ENCODE results near the gene CNTNAP2. TPM values are rescaled to one million over a fixed set of nuclear protein-coding genes. Genes with fewer than 3 reads are reported as not detected.

Gene CNTNAP2
- total and polyA plus RNA-seq, 2 of the 4 experiments (the other 2 are of a cell fraction): not detected

DNA sequence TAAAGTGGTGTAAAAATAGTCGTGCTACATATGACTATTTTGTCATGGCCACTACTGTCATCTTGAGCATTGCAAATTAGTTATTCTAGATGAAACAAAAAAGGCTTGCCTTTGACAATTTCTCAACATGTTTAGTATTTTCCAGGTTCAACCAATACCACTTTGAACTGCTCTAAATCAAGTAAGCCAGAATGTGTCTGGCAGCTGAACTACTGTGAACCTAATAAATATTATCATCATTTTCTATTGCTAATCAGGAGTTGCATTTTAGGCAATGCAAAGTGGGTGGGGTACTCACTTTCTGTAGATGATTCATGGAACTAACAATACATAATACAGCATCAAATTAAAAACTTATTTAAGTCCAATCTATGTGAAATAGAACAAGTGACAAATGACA, 877.2 kb downstream of the CNTNAP2 start:
- no peak for TF ChIP-seq RCOR1 (IDR thresholded peaks at IDR 0.05; ENCODE audit: insufficient replicate concordance, low read length)
- no peak for TF ChIP-seq POLR2A (IDR thresholded peaks at IDR 0.05; ENCODE audit: low read depth, low read length)
- TF ChIP-seq MXI1 (IDR thresholded peaks at IDR 0.05; ENCODE audit: borderline replicate concordance, low read depth, low read length): no peak
- no peak for TF ChIP-seq NFE2L2 (IDR thresholded peaks at IDR 0.05; ENCODE audit: low read depth, low read length)
- TF ChIP-seq FOS (IDR thresholded peaks at IDR 0.05; ENCODE audit: low read depth, low read length): no peak
- TF ChIP-seq RAD21 (IDR thresholded peaks at IDR 0.05; ENCODE audit: low read length): no peak
- TF ChIP-seq, protein P1, sequence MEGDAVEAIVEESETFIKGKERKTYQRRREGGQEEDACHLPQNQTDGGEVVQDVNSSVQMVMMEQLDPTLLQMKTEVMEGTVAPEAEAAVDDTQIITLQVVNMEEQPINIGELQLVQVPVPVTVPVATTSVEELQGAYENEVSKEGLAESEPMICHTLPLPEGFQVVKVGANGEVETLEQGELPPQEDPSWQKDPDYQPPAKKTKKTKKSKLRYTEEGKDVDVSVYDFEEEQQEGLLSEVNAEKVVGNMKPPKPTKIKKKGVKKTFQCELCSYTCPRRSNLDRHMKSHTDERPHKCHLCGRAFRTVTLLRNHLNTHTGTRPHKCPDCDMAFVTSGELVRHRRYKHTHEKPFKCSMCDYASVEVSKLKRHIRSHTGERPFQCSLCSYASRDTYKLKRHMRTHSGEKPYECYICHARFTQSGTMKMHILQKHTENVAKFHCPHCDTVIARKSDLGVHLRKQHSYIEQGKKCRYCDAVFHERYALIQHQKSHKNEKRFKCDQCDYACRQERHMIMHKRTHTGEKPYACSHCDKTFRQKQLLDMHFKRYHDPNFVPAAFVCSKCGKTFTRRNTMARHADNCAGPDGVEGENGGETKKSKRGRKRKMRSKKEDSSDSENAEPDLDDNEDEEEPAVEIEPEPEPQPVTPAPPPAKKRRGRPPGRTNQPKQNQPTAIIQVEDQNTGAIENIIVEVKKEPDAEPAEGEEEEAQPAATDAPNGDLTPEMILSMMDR (conservative IDR thresholded peaks at IDR 0.05; ENCODE audit: low read depth, low read length): no peak
- TF ChIP-seq MAFK (IDR thresholded peaks at IDR 0.05; ENCODE audit: low read depth, low read length): no peak
- TF ChIP-seq BHLHE40 (IDR thresholded peaks at IDR 0.05; ENCODE audit: low read depth, low read length): no peak
- TF ChIP-seq, protein P2, sequence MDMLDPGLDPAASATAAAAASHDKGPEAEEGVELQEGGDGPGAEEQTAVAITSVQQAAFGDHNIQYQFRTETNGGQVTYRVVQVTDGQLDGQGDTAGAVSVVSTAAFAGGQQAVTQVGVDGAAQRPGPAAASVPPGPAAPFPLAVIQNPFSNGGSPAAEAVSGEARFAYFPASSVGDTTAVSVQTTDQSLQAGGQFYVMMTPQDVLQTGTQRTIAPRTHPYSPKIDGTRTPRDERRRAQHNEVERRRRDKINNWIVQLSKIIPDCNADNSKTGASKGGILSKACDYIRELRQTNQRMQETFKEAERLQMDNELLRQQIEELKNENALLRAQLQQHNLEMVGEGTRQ (IDR thresholded peaks at IDR 0.05; ENCODE audit: low read depth, low read length): no peak
- no peak for TF ChIP-seq CHD1 (IDR thresholded peaks at IDR 0.05; ENCODE audit: low read depth, low read length)
- no peak for TF ChIP-seq CEBPB (IDR thresholded peaks at IDR 0.05; ENCODE audit: low read depth, low read length)
- no peak for TF ChIP-seq RFX5 (IDR thresholded peaks at IDR 0.05; ENCODE audit: low read depth, low read length)
- TF ChIP-seq MAZ (IDR thresholded peaks at IDR 0.05; ENCODE audit: borderline replicate concordance, low read depth, low read length): no peak
- TF ChIP-seq, protein P3, sequence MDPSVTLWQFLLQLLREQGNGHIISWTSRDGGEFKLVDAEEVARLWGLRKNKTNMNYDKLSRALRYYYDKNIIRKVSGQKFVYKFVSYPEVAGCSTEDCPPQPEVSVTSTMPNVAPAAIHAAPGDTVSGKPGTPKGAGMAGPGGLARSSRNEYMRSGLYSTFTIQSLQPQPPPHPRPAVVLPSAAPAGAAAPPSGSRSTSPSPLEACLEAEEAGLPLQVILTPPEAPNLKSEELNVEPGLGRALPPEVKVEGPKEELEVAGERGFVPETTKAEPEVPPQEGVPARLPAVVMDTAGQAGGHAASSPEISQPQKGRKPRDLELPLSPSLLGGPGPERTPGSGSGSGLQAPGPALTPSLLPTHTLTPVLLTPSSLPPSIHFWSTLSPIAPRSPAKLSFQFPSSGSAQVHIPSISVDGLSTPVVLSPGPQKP (IDR thresholded peaks at IDR 0.05; ENCODE audit: borderline replicate concordance, low read depth, low read length): no peak
- TF ChIP-seq SMC3 (IDR thresholded peaks at IDR 0.05; ENCODE audit: low read depth, low read length): no peak
- Histone ChIP-seq H3K27me3 (ENCODE audit: control insufficient read depth, insufficient read depth, low read length) (no peaks in the 10 kb centered on the region), H3K14ac (replicated peaks; ENCODE audit: low read depth, low read length) (no peak overlapping the region), H2BK20ac (ENCODE audit: low read depth, low read length) (no peak overlapping the region), H3K4me3 (ENCODE audit: insufficient read depth, low read depth, low read length) (no peak overlapping the region), H2BK15ac (ENCODE audit: low read depth, low read length) (no peak overlapping the region), H3K23ac (ENCODE audit: low read depth, low read length) (no peak overlapping the region), H3K79me1 (ENCODE audit: low read depth in 1 of 2, low read length in 2 of 2) (no peaks in the 10 kb centered on the region), H2AFZ (replicated peaks; ENCODE audit: low read length, poor library complexity) (no peak overlapping the region), H3K27ac (ENCODE audit: insufficient read depth, low read length) (no peak overlapping the region), H3K4me2 (ENCODE audit: low read depth, low read length) (no peak overlapping the region), H3K18ac (ENCODE audit: low read depth, low read length) (no peak overlapping the region), H4K5ac (ENCODE audit: low read depth, low read length) (no peak overlapping the region), H3K9ac (ENCODE audit: low read depth, low read length) (no peak overlapping the region), H2AK5ac (ENCODE audit: low read depth, low read length) (no peak overlapping the region), H3K4ac (ENCODE audit: low read depth, low read length) (no peak overlapping the region), H2BK5ac (ENCODE audit: low read depth, low read length, poor library complexity, severe bottlenecking) (no peak overlapping the region), H3K9me3 (ENCODE audit: control insufficient read depth, insufficient read depth, low read length) (peaks cover 4% of the 10 kb centered on the region; the same call in 1 of the 2 replicates), H3K36me3 (ENCODE audit: control insufficient read depth, insufficient read depth, low read length) (no peaks in the 10 kb centered on the region), H3K9me1 (ENCODE audit: insufficient read depth, low read length) (no peaks in the 10 kb centered on the region), H3K4me1 (ENCODE audit: control insufficient read depth, insufficient read depth, low read length) (no peaks in the 10 kb centered on the region), H4K20me1 (ENCODE audit: insufficient read depth, low read length) (no peaks in the 10 kb centered on the region), H2BK120ac (ENCODE audit: low read depth, low read length) (no peak overlapping the region), H4K91ac (ENCODE audit: insufficient read depth, low read depth, low read length) (no peak overlapping the region), H2AK9ac (replicated peaks; ENCODE audit: low read depth, low read length, poor library complexity) (no peak overlapping the region), H4K8ac (ENCODE audit: low read depth in 2 of 2, low read length in 2 of 2) (no peak overlapping the region), H3K56ac (ENCODE audit: extremely low read depth, insufficient read depth, low read length) (no peak overlapping the region)
- in situ Hi-C loops (cut with MboI; ENCODE audit: low sequenced_read_pairs): no loop called here
- DNase-seq (no peak), ATAC-seq (ENCODE audit: low read depth) (no peak)
- no TSS peak for BruUV-seq (replicated peaks)
- no CpG with 5 or more reads among the region's 1 CpG for WGBS, 2 experiments (ENCODE audit: extremely low coverage in 2 of 2, insufficient read length in 1 of 2)
- dilution Hi-C loops (cut with HindIII; ENCODE audit: low sequenced_read_pairs, unreplicated experiment): no loop called here
- intact Hi-C loops (cut with micrococcal nuclease): no loop called here
- ChIA-PET POLR2A (ENCODE audit: unreplicated experiment) (no interaction called here), CTCF (interaction anchor here (0.6 kb wide), 1 partner anchor 1054 kb away, joined by 3 read pairs; no protein-coding TSS in a partner anchor)
